HEK293 (cell line): ENCODE measurements around the gene ZNF296.

Source experiments
- CTCF ChIP-seq: fragments of 450-650 bp; formaldehyde crosslinking; IDR thresholded peaks from 2 replicates; pipeline ENCODE4 v1.5.1; 2016; ENCODE audit warnings: missing biosample characterization, missing genetic modification characterization
- PATZ1 ChIP-seq: fragments of 450-650 bp; formaldehyde crosslinking; IDR thresholded peaks from 2 replicates; pipeline ENCODE4 v1.5.1; 2016; ENCODE audit warnings: missing biosample characterization, missing genetic modification characterization
- ZBTB20 ChIP-seq: fragments of 450-650 bp; formaldehyde crosslinking; IDR thresholded peaks from 2 replicates; pipeline ENCODE4 v1.5.1; 2016; ENCODE audit warnings: missing biosample characterization, missing genetic modification characterization
- ZFP37 ChIP-seq: fragments of 450-650 bp; formaldehyde crosslinking; IDR thresholded peaks from 2 replicates; pipeline ENCODE4 v1.5.1; 2016; ENCODE audit warnings: missing biosample characterization, missing genetic modification characterization
- ZFP41 ChIP-seq: fragments of 450-650 bp; formaldehyde crosslinking; IDR thresholded peaks from 2 replicates; pipeline ENCODE4 v1.5.1; 2016; ENCODE audit warnings: missing biosample characterization, missing genetic modification characterization, borderline replicate concordance
- ZNF155 ChIP-seq: fragments of 450-650 bp; formaldehyde crosslinking; IDR thresholded peaks from 2 replicates; pipeline ENCODE4 v1.5.1; 2016; ENCODE audit warnings: missing biosample characterization, missing genetic modification characterization
- ZNF18 ChIP-seq: fragments of 450-650 bp; formaldehyde crosslinking; IDR thresholded peaks from 2 replicates; pipeline ENCODE4 v1.5.1; 2016; ENCODE audit warnings: missing biosample characterization, missing genetic modification characterization

- no peak for TF ChIP-seq ZFP37 (tag by site-specific recombination)
- no peak for TF ChIP-seq ZBTB20 (tag by site-specific recombination)
- no peak for TF ChIP-seq CTCF (tag by site-specific recombination)
- no peak for TF ChIP-seq PATZ1 (tag by site-specific recombination)
- no peak for TF ChIP-seq ZNF155
- TF ChIP-seq ZFP41, result no peak
- TF ChIP-seq ZNF18 (tag by site-specific recombination), result no peak
Measured at GRCh38 chr19:45118106-45118505, 41.8 kb upstream of the ZNF296 start.
